Measurements from ENCODE around the gene KRTCAP2.
A peak's percentile ranks its signal among the peaks of the same experiment; 100 is the strongest.
"Not testable (repeated sequence)": the region's sequence is repeated elsewhere in the genome, so short reads cannot be mapped to it uniquely, and the experiment has no call there.

The KRTCAP2 gene

GRCh38 chr1:155167166-155168104, 5.7 kb downstream of the KRTCAP2 start:
- DNase-seq = peak; percentile 62 to 88 (median 78)

DNA sequence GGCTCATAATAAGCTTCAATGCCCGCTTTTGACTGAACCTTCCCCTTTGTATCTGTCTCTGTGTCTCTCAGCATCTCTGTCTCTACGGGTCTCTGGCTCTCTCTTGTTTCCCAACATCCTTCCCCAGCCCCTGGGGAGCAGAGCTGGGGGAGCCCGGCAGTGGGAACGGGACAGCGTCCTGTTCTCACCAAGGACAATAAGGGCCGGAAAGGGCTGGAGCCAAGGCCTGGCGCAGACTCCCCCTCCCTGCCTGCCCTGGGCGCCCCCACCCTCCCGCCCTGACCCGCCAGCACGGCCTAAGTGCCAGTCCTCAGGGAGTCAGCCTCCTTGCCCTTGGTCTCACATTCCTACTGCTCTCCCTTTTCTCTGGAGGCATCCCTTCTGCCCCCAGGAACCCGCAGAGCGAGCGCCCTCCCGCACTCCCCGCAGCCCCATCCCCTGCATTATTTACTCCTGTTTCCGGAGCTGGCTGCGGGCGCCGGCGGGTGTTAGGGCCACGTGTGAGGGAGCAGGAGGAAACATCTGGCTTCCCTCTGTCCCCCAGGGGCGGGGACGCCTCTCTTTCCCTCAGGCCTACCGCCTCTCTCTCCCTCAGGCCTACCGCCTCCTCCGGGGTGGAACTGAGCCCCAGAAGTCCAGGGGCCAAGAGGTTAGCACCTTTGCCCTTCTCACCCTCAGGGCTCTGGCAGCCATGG, 6.5 kb downstream of the KRTCAP2 start:
- no peak for DNase-seq

GRCh38 chr1:155166051-155166470, 7.0 kb downstream of the KRTCAP2 start:
- DNase-seq = no peak

- not testable (repeated sequence) for DNase-seq
Measured at GRCh38 chr1:155164625-155165024, 8.5 kb downstream of the KRTCAP2 start.

DNA sequence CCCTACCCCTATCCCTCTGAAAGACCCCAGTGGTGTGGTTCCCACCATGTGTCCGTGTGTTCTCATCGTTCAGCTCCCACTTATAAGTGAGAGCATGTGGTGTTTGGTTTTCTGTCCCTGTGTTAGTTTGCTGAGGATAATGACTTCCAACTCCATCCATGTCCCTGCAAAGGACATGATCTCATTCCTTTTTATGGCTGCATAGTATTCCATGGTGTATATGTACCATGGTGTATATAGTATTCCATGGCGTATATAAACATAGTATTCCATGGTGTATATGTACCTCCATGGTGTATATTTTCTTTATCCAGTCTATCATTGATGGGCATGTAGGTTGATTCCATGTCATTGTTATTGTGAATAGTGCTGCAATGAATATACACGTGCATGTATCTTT, 9.3 kb downstream of the KRTCAP2 start:
- DNase-seq = not testable (repeated sequence)

GRCh38 chr1:155162631-155163030, 10.5 kb downstream of the KRTCAP2 start:
- not testable (repeated sequence) for DNase-seq

- DNase-seq = no peak
Measured at GRCh38 chr1:155160128-155160527, 13.0 kb downstream of the KRTCAP2 start.

DNA sequence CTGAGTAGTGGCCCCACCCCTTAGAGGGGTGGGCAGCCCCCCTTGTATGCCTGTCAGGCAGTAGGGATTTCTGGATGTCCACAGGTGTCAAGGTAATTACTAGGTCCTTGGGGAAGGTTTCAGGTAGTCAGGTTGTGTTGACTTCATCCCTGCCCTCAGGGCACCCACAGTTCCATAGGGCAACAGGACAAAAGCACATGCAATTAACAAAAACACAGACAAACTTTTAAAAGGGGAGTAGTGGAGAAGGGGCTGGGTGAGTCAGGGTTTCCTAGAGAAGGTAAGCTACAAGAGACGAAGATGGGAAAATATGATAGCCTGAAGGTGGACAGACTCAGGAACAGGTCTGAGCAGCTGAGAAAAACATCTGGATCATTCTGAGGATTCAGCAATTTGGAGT, 14.1 kb downstream of the KRTCAP2 start:
- DNase-seq = no peak

DNA sequence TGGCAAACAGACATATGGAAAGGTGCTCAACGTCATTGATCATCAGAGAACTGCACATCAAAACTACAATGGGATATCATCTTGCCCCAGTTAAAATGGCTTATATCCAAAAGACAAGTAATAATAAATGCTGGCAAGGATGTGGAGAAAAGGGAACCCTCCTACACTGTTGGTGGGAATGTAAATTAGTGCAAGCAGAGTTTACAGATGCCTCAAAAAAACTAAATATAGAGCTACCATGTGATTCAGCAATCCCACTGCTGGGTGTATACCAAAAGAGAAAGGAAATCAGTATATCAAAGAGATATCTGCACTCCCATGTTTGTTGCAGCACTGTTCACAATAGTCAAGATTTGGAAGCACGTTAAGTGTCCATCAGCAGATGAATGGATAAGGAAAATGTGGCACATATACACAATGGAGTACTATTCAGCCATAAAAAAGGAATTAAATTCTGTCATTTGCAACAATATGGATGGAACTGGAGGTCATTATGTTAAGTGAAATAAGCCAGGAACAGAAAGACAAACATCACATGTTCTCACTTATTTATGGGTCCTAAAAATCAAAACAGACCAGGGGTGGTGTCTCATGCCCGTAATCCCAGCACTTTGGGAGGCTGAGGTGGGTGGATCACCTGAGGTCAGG, 17.0 kb downstream of the KRTCAP2 start:
- not testable (repeated sequence) for DNase-seq

GRCh38 chr1:155145491-155145890, 27.6 kb downstream of the KRTCAP2 start:
- DNase-seq = no peak

DNA sequence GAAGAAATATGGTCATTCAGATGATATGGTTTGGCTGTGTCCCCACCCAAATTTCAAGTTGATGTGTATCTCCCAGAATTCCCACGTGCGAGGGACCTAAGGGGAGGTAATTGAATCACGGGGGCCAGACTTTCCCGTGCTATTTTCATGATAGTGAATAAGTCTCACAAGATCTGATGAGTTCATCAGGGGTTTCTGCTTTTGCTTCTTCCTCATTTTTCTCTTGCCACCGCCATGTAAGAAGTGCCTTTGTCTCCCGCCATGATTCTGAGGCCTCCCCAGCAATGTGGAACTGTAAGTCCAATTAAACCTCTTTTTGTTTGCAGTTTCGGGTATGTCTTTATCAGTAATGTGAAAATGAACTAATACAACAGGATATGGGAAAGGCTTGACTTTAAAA, 31.4 kb downstream of the KRTCAP2 start:
- DNase-seq = no peak

DNA sequence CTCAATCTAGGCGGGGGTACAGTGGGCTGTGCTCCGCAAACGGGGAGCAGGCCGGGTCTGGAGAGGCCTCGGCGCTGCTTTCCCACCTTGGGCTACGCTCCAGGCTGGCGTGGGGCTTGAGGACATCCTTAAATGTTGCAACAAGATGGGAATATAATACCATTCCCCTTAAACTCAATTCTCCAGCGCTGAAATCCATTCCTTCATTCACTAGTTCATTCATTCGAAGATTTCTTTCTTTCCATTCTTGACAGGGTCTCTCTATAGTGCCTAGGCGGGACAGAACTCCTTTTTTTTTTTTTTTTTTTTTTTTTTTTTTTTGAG, 32.5 kb downstream of the KRTCAP2 start:
- DNase-seq = no peak

- DNase-seq = peak; percentile 67 to 85 (median 79)
Measured at GRCh38 chr1:155139895-155140629, 33.0 kb downstream of the KRTCAP2 start, which contains the start of gene DPM3. DPM3 (minus strand) TSS chr1:155140531; CDS start chr1:155140240, 291 bp downstream.

DNA sequence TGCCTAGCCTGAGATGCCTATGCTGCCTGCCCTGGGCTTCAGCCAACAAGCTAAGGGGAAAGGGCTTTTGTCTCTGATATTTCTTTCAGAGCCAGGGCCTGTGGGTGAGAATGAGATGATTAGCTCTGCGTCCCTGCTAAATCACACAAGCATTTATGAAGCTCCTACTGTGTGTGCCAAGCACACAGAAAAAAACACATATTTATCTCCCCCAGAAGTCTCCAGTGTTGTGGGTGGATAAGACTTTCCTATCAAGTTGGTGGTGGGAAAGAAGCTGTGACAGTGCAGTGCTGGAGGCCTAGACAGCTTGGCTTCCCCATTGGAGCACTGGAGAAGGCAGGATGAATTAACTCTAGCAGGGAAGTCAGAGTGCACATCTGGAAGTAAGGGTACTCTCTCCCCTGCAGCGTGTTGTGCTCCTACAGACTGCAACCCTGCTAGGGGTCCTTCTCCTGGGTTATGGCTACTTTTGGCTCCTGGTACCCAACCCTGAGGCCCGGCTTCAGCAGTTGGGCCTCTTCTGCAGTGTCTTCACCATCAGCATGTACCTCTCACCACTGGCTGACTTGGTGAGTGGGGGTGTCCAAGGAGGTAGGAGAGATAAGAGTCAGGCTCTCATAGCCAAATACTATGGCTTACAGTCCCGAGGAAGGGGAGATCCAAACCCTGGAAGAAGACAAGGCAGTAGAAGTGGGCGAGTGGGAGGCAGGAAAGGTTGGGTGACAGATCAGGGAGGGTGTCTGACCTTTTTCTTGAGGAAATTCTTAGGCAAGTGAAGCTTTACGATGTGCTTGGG, 35.8 kb downstream of the KRTCAP2 start:
- no peak for DNase-seq

GRCh38 chr1:155136748-155137147, 36.4 kb downstream of the KRTCAP2 start:
- peak in 2 of 6 experiments; percentile 22 to 27 for DNase-seq

DNA sequence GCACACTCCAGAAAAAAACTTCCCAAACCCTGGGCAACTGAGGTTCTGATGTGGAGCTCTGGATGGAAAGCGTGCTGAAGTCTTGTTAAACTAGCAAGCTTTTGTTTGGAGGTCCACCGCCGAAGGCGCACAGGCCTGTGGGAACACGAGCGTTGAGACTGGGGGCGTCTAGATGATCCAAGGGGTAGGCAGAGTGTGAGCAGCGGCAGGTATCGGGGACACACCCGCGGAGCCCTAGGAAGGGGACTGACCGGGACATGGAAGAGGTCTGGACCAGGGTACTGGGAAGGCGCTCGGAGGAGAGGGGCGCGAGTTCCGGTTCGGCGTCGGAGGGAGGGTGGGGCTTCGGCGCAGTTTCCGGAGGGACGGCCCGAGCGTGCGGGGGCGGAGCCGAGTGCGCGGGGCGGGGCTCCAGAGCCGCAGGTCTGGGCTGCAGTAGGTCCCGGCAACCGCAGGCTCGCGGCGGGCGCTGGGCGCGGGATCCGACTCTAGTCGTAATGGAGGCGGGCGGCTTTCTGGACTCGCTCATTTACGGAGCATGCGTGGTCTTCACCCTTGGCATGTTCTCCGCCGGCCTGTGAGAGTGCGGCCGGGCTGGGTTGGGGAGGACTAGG, 37.6 kb downstream of the KRTCAP2 start, which contains the start of gene SLC50A1:
Gene SLC50A1 (plus strand): TSS at position 438 of the 614 bp plus-strand sequence. CDS start 60 bp downstream, at position 498.
- DNase-seq = peak; percentile 77 to 89 (median 88)

DNA sequence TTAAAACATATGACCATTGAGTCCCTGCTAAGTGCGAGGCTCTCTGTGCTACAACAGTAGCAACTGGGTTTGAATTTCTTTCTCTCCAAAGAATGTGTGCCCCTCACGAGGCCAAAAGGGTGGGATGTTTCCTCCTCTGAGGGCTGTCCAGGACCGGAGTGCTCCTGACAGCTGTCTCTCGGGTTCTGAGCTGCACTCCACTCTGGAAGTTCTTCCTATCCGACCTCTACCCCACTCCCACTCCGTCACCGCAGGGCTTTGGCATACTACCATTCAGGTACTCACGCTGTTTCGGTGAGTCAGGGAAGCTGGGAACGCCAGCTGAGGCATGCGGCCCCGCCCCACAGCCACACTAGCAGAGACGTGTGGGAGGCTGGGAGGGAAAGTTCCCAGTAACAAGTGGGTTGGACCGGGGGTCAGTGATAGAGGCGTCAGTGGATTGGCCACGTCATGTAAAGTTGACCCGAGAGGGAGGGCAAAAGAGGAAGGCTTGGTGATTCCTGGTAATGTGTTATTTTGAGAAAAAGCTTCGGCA, 38.2 kb downstream of the KRTCAP2 start:
- DNase-seq = no peak

DNA sequence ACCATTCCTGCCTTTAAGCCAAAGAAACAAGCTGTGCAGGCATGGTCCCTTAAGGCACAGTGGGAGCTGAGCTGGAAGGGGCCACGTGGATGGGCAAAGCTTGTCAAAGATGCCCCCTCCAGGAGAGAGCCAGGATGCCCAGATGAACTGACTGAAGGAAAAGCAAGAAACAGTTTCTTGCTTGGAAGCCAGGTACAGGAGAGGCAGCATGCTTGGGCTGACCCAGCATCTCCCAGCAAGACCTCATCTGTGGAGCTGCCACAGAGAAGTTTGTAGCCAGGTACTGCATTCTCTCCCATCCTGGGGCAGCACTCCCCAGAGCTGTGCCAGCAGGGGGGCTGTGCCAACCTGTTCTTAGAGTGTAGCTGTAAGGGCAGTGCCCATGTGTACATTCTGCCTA, 38.8 kb downstream of the KRTCAP2 start:
- no peak for DNase-seq

GRCh38 chr1:155133799-155134281, 39.3 kb downstream of the KRTCAP2 start:
- DNase-seq = no peak

DNA sequence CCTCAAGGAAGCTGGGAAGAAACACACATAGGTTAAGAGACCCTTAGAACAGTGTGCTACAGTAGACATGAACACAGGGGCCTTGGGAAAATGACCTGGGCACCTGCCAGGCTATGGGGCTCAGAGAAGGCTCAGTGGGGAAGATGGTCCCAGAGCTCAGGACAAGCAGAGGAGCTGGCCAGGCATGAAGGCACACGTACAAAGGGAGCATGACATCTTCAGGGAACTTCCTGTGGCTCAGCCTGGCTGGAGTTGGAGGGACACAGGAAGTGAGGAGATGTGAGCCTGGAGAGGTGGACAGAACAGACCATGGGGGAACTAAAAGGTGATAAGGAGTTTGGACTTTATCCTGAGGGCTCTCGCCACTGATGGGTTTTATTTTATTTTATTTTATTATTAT, 41.2 kb downstream of the KRTCAP2 start:
- DNase-seq = no peak

DNA sequence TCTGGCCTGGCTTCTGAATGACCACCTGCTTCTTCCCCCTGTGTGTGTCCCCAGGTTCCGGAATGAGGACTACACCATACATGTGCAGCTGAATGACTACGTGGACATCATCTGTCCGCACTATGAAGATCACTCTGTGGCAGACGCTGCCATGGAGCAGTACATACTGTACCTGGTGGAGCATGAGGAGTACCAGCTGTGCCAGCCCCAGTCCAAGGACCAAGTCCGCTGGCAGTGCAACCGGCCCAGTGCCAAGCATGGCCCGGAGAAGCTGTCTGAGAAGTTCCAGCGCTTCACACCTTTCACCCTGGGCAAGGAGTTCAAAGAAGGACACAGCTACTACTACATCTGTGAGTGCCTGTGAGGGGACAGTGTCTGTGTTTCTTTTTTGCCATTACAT, 41.8 kb downstream of the KRTCAP2 start:
- DNase-seq = no peak

Measured in stimulated activated naive CD4-positive, alpha-beta T cell (primary cell).